Stimulated activated CD8-positive, alpha-beta memory T cell treated with anti-CD3 and anti-CD28 coated beads, Interleukin-7, amount 100 ng/mL, for 48 hours (primary cell): ENCODE measurements around the gene ATG5.

Source experiments
- DNase-seq, 2 donors: peaks; one replicate each; pipeline ENCODE4 v3.0.0-alpha.2; 2020; ENCODE audit warnings: low read depth in 1 of 2; ENCODE audit errors: extremely low read depth in 1 of 2

The ATG5 gene

DNA sequence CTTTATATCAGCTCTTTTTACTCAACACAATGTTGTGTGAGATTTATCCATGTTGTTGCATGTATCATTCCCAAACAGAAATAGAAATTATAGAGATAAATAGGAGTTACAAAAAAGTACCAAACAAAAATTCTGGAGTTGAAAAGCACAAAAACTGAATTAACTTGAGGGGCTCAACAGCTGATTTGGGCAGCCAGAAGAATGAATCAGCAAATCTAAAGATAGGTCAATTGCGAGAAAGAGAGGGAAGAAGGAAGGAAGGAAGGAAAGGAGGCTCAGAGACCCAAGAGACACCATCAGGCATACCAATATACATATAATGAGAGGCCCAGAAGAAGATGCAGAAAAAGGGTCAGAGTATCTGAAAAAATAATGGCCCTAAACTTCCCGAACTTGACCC, 98.9 kb downstream of the ATG5 start:
- DNase-seq = no peak

DNA sequence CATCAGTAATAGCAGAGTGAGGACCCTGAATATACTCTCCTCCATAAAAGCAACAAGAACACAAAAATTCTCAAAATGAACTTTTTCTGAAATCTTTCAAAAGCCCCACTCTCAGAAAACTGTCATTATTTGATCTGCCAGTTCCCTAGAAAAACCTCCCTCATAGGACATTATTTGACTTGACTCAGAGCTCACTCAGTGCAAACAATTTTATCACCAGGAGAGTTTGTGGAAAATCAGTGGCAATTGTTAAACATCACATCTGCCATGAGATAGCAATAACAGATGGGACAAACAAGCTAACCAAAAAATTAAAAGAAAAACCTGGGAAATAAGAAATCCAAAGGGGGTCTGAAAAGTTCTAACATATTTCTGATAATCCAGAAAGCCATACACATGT, 100.0 kb downstream of the ATG5 start:
- DNase-seq = no peak

DNA sequence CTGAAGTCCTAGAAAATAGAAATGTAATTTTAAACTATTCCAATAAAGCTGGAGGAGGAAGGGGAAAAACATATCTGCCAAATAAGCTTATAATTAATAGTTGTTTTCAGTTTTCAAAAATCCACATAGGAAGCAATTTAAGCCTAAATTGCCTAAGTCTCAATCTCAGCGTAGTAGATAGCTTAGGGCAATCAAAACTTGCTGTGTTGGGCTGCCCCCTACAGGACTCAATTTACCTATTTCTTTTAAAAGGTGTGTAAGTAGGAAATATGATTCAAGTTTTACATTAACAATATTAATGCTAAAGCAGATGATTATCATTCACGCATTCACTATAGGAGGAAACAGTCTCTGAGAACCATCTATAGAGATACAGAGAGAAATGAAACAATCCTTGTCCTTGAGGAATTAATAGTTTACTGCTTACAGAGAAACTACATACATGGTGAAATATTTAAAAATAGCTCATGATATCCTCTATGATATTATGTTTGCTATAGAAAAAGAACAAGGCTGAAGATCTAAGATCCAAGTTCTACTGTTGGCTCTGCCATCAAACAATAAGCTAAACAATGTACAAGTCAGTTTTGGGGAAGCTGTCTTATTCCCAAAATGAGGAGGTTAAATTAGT, 102.1 kb downstream of the ATG5 start:
- peak; percentile 23 to 53 for DNase-seq

DNA sequence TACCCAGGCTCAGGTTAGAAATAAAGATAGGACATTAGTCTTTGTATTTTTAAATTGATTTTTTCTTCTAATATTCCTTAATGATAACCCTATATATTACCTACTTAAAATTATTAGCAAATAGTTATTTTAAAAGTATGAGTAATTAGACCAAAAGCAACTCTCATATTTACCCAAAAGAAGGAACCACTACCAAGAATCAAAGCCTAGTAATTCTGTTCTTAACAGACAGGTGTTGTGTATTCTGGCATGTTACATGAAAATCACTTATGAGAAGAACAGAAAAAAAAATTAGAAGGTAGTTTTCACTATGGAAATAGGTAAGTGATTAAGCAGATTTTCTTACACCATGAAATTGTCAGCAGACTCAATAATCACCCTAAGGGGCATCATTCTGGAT, 105.1 kb downstream of the ATG5 start:
- no peak for DNase-seq

DNA sequence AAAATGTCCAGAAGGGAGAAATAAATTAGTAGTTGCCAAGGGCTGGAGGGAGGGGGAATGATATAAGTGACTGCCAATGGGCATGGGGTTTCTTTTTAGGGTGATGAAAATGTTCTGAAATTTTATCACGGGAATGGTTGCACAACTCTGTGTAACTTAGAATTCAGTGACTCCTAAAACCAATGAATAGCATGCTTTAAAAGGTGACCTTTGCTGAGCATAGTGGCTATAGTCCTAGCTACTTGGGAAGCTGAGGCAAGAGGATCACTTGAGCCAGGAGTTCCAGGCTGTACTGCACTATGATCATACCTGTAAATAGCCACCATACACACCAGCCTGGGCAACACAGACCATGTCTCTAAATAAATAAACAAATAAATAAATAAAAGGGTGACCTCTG, 109.0 kb downstream of the ATG5 start:
- no peak for DNase-seq

DNA sequence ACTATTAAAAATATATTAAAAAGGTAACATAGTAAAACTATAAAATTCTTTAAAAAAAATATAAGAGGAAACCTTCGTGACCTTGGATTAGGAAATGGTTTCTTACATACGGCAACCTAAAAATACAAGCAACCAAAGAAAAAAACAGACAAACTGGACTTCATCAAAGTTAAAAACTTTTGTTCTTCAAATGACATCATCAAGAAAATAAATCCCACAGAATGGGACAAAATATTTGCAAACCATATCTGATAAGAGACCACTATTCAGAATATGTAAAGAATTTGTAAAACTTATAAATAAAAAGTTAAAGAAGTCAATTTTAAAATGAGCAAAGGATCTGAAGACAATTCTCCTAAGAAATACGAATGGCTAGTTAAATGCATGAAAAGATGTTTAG, 110.0 kb downstream of the ATG5 start:
- no peak for DNase-seq

DNA sequence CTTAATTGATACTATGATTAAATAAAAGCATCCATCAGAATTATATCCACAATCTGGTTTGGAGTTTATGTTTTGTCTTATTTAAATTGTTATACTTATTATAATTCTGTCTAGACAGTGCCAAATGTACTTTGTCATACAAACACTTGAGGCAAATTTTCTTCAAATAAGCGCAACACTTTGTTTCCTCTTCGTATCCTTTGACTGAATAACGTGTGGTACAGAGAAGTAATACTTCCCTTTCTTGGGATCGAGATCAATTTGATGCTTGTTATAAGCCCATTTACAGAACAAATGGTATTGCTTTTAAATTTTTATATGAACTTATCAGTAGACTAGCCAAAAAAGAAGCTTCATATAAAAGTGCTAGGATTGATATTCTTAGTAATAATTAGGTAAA, 111.0 kb downstream of the ATG5 start:
- DNase-seq = no peak

DNA sequence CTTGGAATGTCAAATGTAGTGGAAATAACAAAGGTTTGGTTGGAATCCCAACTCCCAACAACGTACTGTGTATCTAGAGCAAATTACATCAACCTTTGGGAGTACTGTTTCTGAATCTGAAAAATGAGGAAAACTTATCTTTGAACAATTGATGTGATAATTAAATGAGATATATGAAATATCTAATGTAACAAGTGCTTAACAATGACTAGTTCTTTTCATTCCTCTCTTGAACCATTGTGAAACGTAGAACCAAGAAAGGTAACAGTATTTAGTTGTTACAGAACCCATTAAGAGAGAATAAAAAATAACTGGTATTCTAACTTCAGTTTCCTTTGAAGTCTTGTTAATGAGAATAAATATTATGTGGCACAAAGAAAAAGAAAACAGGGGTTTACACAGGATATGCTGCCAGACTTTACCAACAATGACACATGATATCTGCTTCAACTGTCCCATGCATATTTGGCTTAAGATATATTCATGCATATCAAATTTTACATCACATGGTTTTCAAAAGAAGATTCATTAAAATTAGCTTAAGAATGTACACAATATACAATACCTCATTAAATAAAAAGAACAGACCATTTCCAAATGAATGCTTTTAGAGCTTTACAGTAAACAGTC, 111.8 kb downstream of the ATG5 start:
- DNase-seq = no peak

DNA sequence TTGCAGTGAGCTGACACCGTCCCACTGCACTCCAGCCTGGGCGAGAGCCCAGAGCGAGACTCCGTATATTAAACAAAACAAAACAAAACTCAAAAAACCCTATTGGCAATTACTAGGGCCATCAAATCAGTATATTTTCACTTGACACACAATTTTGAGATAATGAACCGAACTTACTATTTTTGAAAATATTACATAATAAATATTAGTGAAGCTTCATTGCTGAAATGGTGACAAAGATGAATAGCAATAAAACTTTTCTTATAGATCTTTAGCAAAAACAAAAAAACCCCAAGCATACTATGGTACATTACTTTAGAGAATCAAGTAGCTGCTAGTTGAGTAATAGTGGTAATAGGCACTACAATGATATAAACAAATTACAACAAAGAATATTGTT, 113.0 kb downstream of the ATG5 start:
- no peak for DNase-seq

DNA sequence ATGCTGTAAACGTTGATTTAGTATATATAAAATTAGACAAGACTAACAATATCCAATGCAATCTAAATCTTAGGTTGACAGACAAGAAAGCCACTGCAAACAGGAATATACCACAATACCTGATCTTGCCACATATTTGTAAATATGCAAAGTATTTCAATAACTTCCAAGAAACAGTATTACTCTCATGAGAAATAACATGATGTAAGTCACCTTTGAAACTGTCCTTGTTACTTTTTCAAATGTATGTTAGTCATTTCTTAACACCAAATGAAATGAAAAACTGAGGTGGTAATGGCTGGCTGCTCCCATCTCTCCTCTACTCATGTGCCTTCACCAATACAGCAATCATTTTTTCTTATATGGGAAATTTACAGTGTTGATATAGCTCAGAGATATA, 118.7 kb downstream of the ATG5 start:
- DNase-seq = no peak

DNA sequence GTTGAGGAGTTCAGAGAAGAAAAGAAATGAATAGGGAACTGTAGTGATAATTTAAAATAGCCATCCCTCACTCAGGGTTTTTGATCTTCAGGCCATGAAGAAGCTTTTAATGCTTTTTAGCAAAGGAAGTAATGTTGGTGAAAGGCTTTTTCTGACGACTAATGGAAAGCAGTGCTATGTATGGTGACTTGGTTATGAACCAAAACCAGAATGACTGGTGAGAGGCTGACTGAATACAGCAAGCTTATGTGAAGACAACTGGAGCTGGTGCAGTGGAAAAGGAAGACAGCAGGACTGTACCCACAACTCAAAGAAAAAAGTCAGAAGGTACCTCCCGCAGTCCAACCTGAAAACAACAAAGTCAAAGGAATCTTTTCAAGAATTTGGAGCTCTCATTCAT, 120.6 kb downstream of the ATG5 start:
- no peak for DNase-seq

DNA sequence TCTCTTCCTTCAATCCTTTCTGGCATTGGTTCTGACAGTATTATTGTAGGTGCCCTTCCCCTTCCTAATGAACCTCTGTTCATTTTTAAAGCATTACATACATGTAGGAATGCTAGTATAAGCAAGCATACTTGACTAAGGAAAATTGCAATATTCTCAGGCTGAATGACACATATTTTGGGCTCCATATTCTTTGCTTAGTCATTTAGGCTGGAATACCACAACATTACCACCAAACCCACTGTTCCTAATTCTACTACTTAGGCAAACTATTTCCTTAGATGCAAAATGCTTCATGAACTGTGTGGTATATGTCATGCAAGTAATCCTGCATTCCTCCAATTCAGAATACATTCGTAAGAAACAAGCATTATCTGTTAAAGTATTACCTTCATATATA, 125.6 kb downstream of the ATG5 start:
- DNase-seq = no peak

DNA sequence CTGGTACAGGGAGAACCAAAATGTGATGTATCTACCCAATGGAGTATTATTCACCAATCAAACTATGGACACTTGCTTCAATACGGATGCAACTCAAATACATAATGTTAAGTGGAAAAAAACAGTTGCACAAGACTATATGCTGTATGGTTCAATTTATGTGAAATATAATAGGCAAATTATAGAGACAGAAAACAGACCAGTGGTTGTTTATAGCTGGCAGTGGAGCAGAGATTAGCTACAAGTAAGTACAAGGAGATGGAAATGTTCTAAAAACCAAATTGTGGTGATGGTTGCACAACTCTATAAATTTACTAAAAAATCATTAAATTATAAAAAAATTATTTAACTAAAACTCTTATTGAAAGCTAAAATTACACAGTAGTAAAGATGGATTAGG, 126.2 kb downstream of the ATG5 start:
- DNase-seq = no peak

DNA sequence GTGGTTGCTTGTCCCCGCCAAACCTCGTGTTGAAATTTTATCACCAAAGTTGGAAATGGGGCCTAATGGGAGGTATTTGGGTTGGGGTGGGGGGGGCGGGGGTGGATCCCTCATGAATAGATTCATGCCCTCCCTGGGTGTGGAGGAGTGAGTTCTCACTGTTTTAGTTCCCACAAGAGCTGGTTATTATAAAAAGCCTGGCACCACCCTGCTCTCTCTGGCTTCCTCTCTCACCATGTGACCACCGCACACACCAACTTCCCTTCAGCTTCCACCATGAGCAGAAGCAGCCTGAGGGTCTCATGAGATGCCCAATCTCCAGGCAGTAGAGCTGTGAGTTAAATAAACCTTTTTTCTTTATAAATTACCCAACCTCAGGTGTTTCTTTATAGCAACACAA, 128.1 kb downstream of the ATG5 start:
- no peak for DNase-seq

DNA sequence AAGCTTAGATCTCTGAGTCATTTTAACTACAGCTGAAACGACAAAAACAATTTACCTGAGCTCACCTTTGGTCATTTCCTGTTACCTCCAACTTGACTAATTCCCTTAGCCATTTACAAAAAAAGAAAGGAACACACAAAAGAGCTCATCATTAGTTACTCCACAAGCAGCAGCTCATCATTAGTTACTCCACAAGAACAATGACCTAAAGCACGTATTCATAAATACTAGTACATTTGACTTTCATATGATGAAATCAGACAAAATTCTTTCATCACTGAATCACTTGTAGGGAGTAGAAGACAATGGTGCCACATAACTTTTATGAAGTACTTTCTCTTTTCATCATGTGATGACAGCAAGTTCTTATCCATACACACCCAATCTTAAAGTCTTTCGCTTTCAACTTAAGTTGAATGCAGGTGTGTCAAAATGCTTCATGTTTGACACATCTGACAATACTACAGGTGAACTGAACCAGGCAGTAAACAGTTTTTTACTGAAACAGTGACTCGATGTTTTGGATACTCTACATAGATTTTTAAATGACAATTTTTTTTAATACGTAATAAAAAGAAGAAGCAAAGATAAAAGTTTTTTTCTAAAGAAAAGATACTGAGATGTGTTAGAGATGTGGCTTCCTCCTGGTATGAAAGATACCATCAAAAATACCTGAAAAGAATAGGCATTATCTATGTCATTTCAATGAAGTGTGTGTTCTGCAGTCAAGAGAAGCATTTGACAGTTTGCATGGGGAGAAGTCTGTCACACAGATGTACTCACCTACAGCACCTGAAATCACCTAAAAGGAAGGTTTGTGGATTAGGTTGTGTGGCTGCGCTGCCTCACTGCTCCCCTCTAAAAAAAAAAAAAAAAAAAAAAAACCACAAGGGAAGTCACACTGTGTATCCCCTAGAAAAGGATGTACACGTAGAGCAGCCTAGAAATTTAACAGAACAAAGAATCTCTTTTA, 130.3 kb downstream of the ATG5 start:
- DNase-seq = no peak

DNA sequence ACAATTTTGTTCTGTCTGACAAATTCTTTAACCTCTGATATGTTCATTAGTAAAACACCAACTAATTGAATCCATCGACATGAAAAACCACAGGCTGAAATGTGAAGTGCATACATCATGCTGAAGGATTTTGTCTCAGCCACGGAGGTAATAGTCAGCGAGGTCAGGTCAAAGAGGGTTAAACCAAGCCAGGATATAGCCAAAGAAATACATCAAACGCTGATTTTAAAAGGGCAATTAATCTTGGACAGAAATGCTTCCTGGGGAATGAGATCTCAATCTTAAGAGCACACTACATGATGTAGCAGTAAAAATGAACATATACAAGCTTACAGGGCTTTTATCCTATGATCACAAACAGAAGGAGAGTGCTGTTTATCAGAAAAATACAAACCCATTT, 132.7 kb downstream of the ATG5 start:
- DNase-seq = no peak

DNA sequence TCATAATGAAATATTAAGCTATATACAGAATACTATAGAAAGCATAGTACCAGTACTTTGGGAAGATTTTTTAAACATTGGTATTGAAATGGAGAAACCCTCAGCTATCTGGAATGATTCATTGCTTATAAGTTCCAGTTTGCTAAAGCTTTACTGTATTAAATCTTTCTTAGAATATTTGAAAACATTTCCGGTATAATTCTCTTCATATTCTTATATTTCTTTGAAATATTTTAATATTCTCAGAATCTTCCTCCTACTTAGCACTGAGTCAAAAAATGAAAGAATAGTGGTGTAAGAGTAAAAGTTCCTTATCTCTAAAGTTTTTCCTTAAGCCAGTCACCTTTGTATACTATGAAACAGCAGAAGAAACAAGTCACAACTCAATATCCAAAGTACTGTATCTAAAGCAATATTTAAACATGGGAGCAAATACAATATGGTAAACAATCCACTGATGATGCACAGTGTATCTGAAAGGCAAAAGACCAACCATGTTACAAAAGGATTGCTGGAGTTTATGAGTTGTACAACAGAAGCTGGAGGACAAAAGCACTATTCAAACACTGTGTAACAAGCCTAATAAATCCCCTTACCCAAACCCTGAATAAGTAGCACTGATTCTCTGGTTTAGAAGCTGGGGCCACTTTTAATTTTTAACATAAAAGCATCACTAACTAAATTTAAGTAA, 137.3 kb downstream of the ATG5 start:
- no peak for DNase-seq

DNA sequence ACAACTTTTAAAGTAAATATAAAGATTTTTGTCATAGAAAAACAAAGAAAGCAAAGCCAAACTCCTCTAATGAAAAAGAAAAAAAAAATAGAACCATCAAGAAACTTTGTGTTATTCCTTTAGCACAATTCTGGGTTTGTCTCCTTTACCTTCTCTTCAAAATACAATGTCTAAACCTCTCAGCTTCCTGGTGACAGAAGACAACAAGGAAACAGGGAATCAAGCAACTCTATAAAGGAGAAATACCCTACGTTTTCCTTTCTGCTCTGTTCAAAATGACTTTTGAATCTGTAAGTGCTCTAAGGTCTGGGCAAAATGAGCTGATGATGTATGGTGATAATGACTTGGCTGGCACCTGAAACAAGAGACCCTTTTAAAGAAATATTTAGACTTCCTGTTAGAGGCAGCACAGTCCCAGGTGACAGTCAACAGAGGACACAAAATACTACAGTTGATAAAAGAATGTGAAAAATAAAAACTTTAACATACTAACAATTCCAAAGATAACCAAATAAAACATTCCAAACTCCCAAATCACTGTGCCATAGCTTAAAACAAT, 138.1 kb downstream of the ATG5 start:
- DNase-seq = no peak

DNA sequence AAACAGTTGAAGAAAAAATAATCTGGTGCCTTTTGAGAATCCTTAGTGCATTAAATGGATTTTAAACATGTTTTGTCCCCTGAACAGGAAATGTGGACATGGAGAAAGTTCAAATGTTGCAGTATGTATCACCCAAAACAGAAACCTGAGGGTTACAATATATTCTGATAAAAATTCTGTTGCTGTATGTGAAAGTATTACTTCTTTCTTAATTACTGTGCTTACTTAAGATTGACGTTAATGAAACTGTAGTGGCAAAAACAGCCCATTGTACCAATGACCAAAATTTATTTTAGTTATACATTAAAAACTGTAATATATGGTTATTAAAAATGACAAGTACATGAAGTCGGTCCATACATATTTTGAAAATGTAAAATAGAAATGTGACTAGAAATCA, 138.8 kb downstream of the ATG5 start:
- no peak for DNase-seq

DNA sequence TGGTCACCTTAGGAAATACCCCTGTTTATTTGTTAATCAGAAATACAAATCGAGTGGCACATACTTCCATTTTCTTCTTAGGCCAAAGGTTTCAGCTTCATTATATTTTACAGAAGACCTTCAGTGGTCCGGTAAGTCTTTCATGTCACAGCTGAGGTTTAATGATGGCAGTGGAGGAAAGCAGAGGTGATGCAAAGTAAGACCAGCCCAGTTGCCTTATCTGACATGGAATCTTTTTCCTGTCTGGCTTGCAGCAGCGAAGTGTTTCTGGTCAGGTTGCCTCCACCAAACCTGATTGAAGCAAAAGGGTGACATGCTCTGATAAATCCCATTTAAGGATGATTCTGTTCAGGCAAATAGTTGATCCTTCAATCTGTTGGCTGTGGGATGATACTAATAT, 139.4 kb downstream of the ATG5 start:
- no peak for DNase-seq

DNA sequence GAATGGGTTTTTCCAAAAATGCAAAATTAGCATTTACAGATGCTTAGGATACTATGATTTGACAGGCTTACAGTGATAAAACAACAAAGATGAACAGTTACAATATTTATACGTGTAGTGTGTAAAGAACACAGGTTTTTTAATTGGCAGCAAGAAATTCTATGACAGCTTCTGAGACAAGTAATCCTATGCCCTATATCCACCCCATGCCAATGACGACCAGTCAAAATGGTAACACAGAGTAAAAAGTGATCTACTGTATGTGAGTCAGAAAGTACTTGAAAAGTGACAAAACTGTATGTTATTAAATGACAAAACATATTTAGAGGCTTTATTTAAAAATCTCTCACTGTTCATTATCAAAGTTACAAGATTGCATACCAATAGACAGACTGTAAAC, 139.9 kb downstream of the ATG5 start:
- DNase-seq = no peak
